ENCODE results near the gene SMARCA4.
"Not testable (repeated sequence)": the region's sequence is repeated elsewhere in the genome, so short reads cannot be mapped to it uniquely, and the experiment has no call there.

SMARCA4 gene

DNA sequence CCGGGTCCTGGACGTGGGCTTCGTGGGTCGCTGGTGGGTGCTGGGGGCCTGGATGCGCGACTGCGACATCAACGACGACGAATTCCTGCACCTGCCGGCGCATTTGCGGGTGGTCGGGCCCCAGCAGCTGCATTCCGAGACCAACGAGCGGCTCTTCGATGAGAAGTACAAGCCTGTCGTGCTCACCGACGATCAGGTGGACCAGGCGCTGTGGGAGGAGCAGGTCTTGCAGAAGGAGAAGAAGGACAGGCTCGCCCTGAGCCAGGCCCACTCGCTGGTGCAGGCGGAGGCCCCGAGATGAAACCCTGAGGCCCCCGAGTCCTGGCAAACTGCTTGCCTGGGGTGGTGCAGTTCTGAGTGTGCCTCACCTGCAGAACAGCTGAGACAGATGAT lies 31.4 kb upstream of the SMARCA4 start:
- no peak for DNase-seq (ENCODE audit: low read depth)

DNA sequence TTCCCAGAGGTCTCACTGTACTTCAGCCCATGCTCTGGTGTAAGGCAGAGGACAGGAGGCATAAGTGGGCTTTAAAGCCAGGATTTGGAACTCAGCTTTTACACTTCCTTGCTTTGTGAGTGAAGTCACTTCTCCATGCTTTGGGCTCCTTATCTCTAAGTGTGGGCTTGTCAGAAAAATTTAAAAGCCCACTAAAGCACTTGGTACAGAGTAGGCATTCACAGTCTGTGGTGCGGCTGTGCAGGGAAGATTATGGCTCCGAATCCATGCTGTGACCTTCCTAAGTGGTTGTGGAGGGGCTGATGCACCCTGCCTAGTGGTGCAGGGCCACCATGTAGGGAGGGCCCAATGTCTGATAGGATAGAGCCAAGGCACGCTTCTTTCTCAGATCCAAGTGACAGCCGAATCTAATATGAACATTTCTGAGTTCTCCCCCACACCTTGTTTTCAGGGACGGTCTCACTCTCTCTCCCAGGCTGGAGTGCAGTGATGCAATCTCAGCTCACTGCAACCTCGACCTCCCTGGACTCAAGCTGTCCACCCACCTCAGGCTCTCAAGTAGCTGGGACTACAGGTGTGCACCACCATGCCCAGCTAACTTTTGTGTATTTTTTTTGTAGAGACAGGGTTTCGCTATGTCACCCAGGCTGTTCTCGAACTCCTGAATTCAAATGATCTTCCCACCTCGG lies 25.3 kb upstream of the SMARCA4 start:
- DNase-seq (ENCODE audit: low read depth): no peak

DNA sequence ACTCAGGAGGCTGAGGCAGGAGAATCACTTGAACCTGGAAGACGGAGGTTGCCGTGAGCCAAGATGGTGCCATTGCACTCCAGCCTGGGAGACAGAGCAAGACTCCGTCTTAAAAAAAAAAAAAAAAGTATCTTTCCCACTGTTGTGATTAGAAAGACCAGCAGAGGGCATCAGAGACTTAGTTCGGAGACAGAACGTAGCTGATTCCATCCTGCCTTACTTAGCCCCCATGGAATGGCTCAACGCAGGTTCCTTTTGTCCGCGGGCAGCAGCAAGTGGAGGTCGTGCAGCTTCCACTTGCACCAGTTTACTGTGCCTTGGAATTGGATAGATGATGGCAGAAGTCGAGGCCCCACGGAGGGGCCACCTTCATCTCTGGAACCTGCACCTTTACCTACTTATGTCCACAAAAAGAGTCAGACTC lies 24.2 kb upstream of the SMARCA4 start:
- DNase-seq (ENCODE audit: low read depth): no peak

DNA sequence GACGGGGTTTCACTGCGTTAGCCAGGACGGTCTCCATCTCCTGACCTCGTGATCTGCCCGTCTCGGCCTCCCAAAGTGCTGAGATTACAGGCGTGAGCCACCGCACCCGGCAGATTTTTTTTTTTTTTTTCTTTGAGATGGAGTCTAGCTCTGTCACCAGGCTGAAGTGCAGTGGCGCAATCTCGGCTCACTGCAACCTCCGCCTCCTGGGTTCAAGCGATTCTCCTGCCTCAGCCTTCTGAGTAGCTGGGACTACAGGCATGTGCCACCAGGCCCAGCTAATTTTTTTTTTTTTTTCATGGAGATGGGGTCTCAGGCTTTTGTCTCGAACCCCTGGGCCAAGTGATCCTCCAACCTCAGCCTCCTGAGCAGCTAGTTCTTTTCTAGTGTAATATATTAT lies 19.2 kb upstream of the SMARCA4 start:
- not testable (repeated sequence) for DNase-seq (ENCODE audit: low read depth)

DNA sequence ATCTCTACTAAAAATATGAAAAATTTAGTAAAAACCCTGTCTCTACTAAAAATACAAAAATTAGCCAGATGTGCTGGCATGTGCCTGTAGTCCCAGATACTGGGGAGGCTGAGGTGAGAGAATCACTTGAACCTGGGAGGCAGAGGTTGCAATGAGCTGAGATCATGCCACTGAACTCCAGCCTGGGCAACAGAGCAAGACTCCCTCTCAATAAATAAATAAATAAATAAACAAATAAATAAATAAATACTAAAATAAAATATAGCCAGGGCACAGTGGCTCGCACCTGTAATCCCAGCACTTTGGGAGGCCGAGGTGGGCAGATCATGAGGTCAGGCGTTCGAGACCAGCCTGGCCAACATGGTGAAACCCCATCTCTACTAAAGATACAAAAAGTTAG lies 17.4 kb upstream of the SMARCA4 start:
- not testable (repeated sequence) for DNase-seq (ENCODE audit: low read depth)

DNA sequence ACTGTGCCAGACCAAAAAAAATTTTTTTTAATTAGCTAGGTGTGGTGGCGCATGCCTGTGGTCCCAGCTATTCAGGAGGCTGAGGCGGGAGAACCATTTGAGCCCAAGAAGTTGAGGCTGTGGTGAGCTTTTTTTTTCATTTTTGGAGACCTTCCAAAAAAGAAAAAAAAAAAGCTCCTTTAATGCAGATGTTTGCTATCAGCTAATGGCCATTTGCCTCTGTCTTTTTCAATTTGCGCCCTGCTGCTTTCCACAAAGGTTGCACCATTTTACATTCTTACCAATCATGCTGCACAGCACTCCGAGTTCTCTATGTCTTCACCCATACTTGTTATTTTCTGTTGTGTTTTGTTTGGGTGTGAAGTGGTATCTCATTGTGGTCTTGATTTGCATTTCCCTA lies 15.6 kb upstream of the SMARCA4 start:
- DNase-seq (ENCODE audit: low read depth): no peak

DNA sequence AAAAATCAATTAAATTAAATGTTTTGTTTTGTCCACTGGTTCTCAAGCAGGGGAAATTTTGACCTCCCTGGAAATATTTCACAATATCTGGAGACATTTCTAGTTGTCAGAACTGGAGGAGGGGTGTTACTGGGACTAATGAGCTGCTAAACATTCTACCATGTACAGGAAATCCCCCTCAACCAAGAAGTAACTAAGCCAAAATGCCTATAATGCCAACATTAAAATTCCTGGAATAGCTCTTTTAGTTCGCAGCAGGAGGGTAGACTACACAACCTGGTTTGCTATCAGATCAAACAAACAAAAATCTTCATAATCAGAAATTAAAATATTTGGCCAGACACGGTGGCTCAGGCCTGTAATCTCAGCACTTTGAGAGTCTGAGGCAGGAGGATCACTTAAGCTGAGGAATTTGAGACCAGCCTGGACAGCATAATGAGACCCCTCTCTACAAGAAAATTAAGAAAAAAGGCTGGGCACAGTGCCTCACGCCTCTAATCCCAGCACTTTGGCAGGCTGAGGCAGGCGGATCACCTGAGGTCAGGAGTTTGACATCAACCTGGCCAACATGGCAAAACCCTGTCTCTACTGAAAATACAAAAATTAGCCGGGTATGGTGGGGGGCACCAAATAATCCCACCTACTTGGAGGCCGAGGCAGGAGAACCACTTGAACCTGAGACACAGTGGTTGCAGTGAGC lies 13.7 kb upstream of the SMARCA4 start:
- no peak for DNase-seq (ENCODE audit: low read depth)

DNA sequence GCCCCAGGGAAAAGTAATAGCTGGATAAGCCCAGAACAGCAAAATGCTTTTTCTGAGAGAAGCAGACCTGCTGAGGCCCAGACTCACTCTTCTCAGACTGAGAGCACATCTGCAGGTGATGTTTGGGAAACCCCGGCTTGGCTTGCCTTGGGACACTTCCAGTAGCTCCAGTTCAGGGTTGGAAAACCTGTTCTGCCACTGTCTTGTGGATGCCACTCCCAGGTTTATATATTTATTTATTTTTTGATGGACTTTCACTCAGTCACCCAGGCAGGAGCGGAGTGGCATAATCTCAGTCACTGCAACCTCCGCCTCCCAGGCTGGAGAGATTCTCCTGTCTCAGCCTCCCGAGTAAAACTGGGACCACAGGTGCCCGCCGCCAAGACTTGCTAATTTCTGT lies 8.0 kb upstream of the SMARCA4 start:
- DNase-seq (ENCODE audit: low read depth): no peak

DNA sequence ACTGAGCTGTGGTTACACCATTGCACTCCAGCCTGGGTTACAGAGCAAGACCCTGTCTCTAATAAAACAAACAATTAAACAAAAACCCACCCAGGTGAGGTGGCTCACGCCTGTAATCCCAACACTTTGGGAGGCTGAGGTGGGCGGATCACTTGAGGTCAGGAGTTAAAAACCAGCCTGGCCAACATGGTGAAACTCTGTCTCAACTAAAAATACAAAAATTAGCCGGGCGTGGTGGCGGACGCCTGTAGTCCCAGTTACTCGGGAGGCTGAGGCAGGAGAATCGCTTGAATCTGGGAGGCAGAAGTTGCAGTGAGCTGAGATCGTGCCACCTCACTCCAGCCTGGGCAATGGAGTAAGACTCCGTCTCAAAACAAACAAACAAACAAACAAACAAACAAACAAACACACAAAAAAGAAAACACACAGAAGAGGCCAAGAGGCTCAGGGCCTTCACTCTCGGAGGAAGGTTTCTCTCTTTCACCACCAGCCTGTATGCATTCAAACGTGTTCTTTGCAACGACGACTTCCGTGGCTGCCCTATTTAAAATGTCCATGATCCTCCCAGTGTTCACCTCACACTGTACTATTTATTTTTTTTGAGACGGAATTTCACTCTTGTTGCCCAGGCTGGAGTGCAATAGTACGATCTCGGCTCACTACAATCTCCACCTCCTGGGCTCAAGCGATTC lies 1.4 kb upstream of the SMARCA4 start:
- not testable (repeated sequence) for DNase-seq (ENCODE audit: low read depth)

DNA sequence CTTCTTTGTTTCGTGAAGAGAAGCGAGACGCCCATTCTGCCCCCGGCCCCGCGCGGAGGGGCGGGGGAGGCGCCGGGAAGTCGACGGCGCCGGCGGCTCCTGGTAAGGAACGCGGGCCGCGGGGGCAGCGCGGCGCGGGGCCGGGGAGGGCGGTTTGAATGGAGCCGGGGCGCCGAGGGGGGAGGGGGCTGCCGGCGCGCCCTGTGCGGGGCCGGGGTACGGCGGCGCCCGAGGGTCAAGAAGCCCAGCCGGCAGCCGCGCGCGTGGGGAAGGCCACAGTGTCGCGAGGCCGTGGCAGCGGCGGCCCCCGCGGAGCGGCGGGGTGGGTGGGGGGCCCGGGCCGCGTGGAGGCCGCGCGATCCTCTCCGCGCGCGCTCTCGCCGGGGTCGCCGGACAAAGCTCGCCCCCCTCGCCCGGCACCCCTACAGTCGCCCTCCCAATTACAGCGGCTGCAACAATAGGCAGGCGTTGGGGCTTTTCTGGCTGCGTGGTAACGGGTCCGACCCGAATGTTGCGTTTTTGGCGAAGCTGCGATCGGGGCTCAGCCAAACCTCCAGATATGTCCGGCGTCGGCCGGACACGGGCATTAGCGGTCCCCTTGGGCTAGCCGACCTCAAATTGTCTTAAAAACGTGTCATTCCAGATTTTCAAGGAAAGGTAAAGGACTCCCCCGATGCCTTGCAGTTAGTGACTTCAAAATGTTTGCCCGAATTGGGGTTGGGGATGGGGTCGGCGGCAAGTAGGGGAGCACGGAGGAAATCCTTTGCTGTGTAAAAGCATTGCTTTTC lies 437 bp downstream of the SMARCA4 start:
- DNase-seq (ENCODE audit: low read depth): peak; percentile 26

DNA sequence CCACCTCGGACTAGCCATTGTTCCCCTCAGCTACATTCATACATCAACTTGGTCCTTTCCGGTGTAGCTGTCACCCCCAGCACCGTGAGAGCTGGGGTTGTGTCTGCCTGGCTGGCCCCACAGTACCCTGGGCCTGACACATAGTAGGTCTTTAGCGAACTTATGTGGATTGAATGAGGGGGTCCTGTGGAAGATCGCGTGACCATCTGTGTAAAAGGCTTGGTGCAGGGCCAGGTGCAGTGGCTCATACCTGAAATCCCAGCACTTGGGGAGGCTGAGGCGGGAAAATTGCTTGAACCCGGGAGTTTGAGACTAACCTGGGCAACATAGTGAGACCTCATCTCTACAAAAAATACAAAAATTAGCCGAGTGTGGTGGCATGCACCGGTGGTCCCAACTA lies 2.0 kb downstream of the SMARCA4 start:
- DNase-seq (ENCODE audit: low read depth): no peak

DNA sequence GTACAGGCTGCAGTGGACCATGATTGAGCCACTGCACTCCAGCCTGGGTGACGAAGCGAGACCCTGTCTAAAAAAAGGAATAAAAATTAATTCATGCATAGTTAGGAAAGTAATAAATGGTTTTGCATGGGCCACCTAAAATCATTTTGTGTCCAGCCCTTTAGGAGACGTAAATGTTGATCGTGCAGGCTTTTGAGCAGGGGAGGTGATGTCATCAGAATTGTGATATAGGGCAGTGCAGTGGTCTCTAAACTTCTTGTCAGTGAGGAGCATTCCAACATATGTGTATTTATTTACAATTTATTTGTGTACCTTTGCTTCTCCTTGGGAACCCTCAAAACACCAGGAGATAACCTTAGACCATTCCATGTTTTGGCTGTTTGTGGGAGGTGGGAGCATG lies 3.0 kb downstream of the SMARCA4 start:
- no peak for DNase-seq (ENCODE audit: low read depth)

DNA sequence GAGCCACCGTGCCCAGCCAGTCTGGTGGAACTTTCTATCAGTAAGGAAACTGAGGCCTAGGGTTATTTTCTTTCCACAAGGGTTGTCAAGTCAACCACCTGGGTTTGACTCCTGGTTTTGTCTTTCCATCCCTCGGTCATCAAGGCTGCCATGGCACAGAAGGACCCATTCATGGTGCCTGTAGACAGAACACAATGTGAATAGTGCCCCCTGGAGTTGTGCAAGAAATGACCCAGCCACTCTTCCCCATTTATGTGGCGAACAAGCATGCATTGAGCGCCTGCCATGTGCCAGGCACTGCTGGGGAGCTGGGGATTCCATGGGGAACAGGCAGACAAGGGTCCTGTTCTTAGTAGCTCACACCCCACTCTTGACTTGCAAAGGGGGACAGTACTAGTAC lies 4.1 kb downstream of the SMARCA4 start:
- DNase-seq (ENCODE audit: low read depth): no peak

DNA sequence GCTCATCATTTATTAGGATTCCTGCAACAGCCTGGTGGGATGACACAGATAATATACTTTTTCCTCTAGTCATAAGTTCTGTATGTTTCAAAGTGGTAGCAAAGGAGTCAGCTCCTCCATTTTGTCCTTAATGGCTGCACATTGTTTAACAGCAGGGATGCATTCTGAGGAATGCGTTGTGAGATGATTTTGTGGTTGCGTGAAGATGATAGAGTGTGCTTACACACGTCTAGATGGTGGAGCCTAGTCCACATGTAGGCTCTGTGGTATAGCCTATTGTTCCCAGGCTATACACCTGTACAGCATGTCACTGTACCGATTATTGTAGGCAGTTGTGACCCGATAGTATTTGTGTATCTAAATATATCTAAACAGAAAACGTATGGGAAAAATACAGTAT lies 4.6 kb downstream of the SMARCA4 start:
- DNase-seq (ENCODE audit: low read depth): no peak

DNA sequence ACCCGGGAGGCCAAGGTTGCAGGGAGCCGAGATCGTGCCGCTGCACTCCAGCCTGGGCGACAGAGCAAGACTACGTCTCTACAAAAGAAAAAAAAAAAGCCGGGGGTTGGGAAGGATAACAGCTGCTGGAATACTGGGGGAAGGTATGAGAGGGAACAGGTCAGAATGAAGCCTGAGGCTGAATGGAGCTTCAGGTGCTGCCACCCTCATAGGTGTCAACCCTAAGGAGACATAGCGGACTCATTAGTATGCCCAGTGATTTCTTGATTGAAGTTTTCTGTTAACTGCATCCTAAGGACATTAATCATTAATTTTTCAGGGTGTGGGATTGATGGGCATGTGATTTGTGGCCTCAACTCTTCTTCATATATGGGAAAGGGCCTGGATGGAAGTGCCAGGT lies 6.0 kb downstream of the SMARCA4 start:
- DNase-seq (ENCODE audit: low read depth): no peak

DNA sequence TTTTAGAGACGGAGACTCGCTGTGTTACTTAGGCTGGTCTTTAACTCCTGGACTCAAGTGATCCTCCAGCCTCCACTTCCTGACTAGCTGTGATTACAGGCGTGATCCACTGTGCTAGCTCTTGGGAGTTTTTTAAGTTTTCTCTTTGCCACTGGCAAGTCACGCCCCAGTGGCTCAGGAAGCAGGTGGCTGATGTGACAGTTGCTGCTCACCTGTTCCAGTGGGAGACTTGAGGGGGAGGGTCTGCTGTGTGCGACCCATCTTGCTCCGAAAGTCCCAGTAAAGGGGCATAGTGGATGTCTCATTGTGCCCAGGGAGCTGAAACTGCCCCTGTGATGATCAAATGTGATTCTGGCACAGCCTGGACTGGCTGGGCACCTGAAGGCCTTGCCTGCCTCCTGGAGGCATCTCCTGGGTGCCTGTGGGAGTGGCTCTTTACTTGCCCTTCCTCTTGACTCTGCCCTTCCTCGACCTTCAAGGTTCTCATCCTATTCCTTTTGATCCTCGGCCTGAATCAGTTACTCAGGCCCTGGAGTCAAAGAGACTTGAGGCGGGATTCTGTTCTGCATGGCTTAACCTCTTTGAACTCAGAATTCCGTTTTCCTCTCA lies 7.8 kb downstream of the SMARCA4 start:
- DNase-seq (ENCODE audit: low read depth): no peak

DNA sequence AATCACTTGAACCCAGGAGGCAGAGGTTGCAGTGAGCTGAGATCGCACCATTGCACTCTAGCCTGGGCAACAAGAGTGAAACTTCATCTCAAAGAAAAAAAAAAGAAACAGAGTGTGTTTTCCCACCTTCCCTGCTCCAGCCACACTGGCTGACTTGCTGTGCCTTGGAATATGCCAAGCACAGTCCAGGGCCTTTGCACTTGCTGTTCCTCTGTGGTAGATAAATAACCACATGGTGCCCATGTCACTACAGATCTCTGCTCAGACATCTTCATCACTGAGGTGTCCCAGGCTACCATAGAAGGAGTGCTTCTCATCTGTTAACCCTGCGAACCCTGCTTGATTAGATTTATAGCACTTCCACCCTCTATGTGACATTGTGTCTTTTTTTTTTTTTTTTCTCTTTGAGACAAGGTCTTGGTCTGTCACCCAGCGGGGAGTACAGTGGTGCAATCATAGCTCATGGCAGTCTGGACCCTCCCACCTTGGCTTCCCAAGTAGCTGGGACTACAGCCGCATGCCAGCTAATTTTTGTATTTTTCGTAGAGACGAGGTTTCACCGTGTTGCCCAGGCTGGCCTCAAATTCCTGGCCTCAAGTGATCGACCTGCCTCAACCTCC lies 10.4 kb downstream of the SMARCA4 start:
- DNase-seq (ENCODE audit: low read depth): no peak

DNA sequence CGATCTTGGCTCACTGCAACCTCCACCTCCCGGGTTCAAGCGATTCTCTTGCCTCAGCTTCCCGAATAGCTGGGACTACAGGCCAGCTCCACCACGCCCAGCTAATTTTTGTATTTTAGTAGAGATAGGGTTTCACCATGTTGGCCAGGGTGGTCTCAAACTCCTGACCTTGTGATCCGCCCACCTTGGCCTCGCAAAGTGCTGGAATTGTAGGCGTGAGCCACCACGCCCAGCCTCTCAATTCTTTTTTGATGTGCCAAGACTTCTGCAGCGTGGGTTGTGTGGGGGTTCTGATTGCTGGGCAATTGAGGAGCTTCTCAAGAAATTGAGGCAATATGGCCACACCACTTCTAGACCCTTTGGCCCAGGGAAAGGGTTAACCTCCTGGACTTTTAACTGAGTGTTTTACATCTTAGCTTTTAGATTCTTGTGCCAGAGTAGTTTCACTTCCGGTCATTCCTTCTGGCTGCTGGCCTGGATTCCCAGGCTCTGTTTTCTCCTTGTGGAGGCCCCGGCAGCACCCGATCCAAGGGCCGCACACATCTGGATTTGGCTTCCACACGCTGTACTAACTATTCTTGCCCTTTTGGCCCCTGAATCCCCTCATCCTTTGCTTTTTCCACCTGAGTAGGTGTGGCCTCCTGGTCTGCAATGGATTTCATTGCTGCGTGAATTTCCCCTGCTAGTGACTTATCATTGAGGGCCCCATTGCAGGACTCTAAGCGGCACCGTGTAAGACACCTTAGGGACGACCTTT lies 14.7 kb downstream of the SMARCA4 start:
- no peak for DNase-seq (ENCODE audit: low read depth)

DNA sequence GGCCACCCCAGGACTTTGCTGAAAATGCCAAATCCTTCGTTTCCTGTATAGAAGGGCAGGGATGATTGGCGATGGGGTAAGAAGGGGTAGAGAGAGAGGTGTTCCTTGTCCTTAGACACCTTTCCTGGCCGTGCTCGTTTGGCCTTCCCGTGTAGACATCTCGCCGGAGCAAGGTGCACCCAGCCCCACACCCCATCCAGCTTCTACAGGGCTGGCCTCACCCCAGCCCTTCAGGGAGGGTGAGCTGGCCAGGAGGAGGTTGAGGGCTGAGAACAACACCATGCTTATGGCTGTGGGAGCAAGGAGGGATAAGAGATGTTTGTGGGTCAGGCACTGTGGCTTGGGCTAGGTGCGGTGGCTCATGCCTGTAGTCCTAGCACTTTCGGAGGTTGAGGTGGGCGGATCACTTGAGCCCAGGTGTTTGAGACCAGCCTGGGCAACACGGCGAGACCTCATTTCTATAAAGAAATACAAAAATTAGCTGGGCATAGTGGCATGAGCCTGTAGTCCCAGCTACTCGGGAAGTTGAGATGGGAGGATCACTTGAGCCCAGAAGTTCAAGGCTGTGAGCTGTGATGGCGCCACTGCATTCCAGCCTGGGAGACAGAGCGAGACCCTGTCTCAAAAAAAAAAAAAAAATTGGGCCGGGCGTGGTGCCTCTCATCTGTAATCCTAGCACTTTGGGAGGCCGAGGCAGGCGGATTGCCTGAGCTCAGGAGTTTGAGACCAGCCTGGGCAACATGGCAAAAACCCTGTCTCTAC lies 15.5 kb downstream of the SMARCA4 start:
- no peak for DNase-seq (ENCODE audit: low read depth)

DNA sequence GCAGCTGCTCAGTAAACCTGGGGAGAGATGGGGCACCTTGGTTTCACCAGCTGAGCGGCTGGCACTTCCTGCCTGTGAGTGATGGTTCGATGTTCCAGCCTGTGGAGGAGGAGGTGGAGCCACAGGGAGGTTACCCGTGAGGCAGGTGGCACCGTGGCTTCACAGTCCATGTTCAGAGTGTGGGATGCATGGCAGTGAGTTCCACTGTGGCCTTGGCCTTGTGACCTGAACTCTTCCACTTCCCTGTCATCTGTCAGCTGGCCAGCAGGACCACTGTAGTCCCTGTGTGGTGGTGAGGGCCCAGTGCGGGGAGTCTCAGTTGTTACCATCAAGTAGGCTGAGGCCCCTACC lies 16.9 kb downstream of the SMARCA4 start:
- no peak for DNase-seq (ENCODE audit: low read depth)

All from activated T-cell treated with anti-CD3 and anti-CD28 coated beads for 24 hours (primary cell).